KOPT-K1 (cell line): ENCODE measurements around the gene RIGI.
"Not testable (repeated sequence)": the region's sequence is repeated elsewhere in the genome, so short reads cannot be mapped to it uniquely, and the experiment has no call there.

Source experiments
- H3K27ac ChIP-seq: fragments of 200-600 bp; sonication (generic); 2 replicates; pipeline ENCODE4 v1.5.1; 2016; ENCODE audit warnings: antibody characterized with exemption, mild to moderate bottlenecking, low read depth, low read length; ENCODE audit not compliant: poor library complexity, severe bottlenecking
- H3K36me3 ChIP-seq: fragments of 200-600 bp; sonication (generic); 2 replicates; pipeline ENCODE4 v1.5.1; 2017; ENCODE audit warnings: antibody characterized with exemption, mild to moderate bottlenecking, low read length, moderate library complexity; ENCODE audit not compliant: insufficient read depth
- H3K9me3 ChIP-seq: fragments of 200-600 bp; sonication (generic); 2 replicates; pipeline ENCODE4 v1.5.1; 2017; ENCODE audit warnings: antibody characterized with exemption, low read length, mild to moderate bottlenecking; ENCODE audit not compliant: insufficient read depth, poor library complexity, severe bottlenecking

Gene RIGI

DNA sequence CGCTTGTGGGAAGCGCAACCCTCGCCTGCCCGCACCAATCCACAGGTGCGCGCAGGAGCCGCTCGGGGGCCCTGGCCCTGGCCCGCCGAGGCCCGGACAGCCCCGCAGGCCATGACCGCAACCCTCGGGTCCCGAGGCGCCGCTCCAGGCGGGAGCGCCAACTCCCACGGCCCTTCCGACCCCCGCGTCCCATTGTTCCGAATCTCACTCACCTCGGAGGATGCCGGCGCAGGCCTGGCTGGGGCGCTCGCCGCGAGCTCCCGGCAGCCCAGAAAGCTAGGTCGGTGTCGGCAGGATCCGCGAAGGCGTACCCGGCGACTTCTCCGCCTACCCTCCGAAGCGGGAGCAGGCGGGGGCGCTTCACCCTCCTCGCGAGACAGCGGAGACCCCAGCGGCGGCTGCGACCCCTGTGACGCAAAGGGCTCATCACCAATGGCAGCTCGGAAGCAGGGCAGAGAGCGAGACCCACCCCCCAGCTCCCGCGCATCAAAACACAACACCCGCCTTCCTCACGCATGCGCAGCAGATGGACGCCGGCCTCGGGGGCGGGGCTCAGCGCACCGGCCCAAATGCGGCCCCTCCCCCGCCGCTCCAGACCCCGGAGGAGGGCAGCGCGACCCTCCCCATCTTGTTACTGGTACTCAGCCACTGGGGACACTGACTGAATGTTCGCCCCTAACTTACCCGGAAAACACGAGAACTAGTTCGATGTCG is 24.7 kb upstream of the RIGI start:
- H3K36me3 ChIP-seq = peaks cover 14% of the 10 kb centered on the region
- peak overlapping the region; percentile 92 for H3K27ac ChIP-seq
- no peaks in the 10 kb centered on the region for H3K9me3 ChIP-seq

- Histone ChIP-seq H3K9me3 (no peaks in the 10 kb centered on the region), H3K36me3 (peaks cover 14% of the 10 kb centered on the region), H3K27ac (peak overlapping the region; percentile 92)
These were observed 24.2 kb upstream of the RIGI start for GRCh38 chr9:32550150-32550561.

DNA sequence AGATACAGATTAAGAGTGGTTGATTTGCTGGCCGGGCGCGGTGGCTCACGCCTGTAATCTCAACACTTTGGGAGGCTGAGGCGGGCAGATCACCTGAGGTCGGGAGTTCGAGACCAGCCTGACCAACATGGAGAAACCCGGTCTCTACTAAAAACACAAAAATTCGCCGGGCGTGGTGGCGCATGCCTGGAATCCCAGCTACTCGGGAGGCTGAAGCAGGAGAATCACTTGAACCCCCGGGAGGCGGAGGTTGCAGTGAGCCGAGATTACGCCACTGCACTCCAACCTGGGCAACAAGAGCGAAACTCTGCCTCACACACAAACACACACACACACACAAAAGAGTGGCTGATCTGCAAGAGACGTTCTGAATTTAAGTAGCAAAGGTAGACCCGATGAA is 22.2 kb upstream of the RIGI start:
- not testable (repeated sequence) for H3K27ac ChIP-seq, H3K9me3 ChIP-seq
- H3K36me3 ChIP-seq = peaks cover 27% of the 10 kb centered on the region

GRCh38 chr9:32545884-32546283 is 19.9 kb upstream of the RIGI start:
- Histone ChIP-seq H3K9me3 (no peaks in the 10 kb centered on the region), H3K27ac (no peak overlapping the region), H3K36me3 (peaks cover 50% of the 10 kb centered on the region)

DNA sequence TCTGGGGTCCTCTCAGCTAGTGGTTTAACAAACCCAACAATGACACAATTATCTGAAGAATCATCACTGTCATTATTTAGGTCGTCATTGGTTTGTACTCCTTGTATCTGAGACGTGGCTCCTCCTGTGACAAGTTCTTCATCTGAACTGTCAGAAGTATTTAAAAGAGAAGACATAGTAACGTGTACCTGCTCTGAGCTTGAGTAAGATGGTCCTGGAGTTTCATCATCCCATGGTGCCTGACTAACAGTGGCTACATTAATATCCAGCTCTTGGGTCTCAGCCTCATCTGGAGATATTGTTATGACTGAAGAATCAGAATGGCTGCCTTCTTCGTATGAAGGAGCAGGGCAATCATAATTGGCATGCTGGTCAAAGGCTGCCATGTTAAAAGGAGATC is 17.1 kb upstream of the RIGI start:
- Histone ChIP-seq H3K36me3 (peaks cover 62% of the 10 kb centered on the region), H3K27ac (no peak overlapping the region)

DNA sequence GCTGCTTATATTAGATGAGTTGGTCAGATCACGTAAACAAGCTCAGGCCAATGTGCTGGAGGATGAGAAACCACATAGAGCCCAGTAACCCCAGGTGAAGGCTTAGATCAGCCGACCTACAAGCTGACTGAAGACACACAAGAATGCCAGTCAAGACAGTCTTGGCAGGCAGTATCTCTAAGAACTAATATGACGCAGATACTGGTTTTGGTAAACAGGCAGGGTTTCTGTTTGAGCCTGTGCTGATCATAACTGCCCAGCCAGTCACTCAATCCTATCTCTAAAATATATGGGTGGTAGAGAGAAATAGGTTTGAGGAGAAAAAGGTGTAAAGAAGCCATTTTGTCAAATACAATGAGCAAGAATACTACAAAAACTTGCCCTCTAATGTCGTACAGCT is 7.8 kb upstream of the RIGI start:
- H3K36me3 ChIP-seq = no peaks in the 10 kb centered on the region; the same call in 1 of the 2 replicates
- no peak overlapping the region for H3K27ac ChIP-seq
- H3K9me3 ChIP-seq = no peaks in the 10 kb centered on the region

More for the DNA sequence above, 17.1 kb upstream of the RIGI start:
- H3K9me3 ChIP-seq = no peaks in the 10 kb centered on the region

DNA sequence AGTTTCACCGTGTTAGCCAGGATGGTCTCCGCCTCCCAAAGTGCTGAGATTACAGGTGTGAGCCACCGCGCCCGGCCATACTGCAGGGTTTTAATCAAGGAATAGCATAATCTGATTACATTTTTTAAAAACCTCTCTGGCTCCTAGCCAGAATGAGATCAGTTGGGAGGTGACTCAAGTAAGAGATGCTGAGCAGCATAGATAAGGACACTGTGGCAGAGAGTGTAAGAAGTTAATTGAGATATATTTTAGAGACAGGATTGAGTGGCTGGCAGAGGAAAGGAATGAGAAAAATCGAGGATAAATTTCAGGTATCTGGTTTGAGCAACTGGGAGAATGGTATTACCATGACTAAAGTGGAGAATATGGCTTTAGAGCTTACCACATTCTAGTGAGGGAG is 7.3 kb upstream of the RIGI start:
- H3K9me3 ChIP-seq = no peaks in the 10 kb centered on the region
- no peak overlapping the region for H3K27ac ChIP-seq
- H3K36me3 ChIP-seq = no peaks in the 10 kb centered on the region; the same call in 1 of the 2 replicates

- peaks cover 16% of the 10 kb centered on the region for H3K9me3 ChIP-seq
- H3K27ac ChIP-seq = peak overlapping the region; percentile 85
- H3K36me3 ChIP-seq = peaks cover 13% of the 10 kb centered on the region; the same call in 1 of the 2 replicates
These were observed 682 bp upstream of the RIGI start for GRCh38 chr9:32526707-32527048.

- Histone ChIP-seq H3K27ac (peak overlapping the region; percentile 85), H3K36me3 (peaks cover 14% of the 10 kb centered on the region; the same call in 1 of the 2 replicates), H3K9me3 (peaks cover 23% of the 10 kb centered on the region)
These were observed 326 bp downstream of the RIGI start for GRCh38 chr9:32525709-32526030.

DNA sequence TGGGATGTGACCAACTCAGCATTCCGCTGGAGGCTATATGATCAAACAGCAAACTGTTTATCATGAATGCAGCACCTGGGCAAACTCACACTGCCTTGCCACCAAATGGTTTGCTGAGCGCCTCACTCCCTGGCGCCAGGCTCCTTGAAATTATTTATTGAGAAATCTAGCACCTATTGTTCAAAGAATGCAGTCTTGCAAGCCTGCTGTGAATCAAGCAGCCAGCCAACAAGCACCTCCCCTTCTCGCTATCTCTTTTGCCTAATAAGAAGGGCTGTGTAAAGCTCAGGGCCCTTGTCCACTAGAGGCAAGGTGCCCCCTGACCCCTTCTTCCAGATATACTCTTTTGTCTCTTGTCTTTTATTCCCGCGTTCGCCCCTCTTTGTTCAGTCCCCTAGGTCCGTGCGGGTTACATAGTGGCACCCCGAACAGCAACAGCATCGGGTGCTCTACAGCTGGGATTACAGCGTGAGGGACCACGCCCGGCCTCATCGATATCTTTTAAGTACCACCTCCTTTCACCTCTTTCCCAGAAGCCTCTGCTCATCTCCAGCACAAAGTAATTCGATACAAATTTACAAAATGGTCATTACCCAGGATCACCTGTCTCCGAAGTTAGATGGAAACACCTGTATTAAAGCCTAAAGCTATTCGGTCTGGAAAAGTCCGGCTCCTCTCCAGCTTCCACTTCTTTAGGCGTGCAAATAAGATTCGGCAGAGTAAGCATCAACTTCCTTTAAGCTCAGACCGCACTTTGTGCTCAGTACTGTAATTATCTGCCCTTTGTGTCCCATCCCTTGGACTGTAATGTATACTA is 896 bp downstream of the RIGI start:
- peak overlapping the region; percentile 85 for H3K27ac ChIP-seq

DNA sequence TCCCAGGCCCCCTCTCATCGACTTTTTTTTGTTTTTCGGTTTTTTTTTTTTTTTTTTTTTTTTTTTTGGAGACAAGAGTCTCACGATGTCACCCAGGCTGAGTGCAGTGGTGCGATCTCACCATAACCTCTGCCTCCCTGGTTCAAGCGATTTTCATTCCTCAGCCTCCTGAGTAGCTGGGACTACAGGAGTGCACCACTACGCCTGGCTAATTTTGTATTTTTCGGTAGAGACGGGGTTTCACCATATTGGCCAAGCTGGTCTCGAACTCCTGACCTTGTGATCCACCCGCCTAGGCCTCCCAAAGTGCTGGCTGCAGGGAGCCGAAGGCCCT is 1.5 kb downstream of the RIGI start:
- Histone ChIP-seq H3K36me3 (peaks cover 18% of the 10 kb centered on the region; the same call in 1 of the 2 replicates), H3K9me3 (peaks cover 34% of the 10 kb centered on the region)
- H3K27ac ChIP-seq = not testable (repeated sequence)

More for the DNA sequence above, 896 bp downstream of the RIGI start:
- Histone ChIP-seq H3K9me3 (peaks cover 29% of the 10 kb centered on the region), H3K36me3 (peaks cover 18% of the 10 kb centered on the region; the same call in 1 of the 2 replicates)

DNA sequence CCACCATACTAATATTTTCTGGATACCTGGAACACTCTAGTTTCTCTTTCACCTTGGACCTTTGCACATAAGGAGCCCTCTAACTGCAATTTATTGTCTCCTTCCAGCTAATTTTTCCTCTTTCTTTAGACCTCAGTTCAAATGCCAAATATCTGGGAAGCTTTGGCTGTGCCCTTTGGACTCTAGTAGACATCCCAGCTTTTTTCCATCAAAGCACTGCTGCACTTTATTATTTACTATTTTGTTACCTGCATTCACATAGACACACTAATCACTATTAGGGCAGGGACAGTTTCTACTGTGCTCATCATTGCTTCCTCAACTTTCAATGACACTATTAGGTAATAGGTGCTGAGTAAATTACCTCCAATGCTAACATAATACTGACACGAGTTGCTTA is 2.1 kb downstream of the RIGI start:
- Histone ChIP-seq H3K9me3 (peaks cover 41% of the 10 kb centered on the region), H3K36me3 (peaks cover 18% of the 10 kb centered on the region; the same call in 1 of the 2 replicates), H3K27ac (no peak overlapping the region)

DNA sequence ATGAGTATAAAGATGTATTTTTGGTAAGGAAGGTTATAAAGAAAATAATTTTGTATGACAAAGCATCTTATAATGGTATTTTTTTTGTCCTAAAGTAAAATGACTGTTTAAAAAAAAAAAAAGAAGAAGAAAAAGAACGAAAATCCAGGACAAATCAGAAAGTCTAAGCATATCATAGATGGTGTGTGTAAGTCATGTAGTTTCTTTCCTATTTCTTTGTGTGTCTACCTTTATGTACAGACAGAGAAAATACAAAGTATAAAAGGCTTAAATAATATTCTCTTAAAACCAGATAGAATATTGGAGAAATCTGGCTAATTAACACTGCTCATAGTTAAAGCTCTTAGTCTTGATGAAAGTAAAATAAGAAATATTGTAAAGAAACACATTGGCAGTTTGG is 7.7 kb downstream of the RIGI start:
- peaks cover 22% of the 10 kb centered on the region; the same call in 1 of the 2 replicates for H3K36me3 ChIP-seq
- no peak overlapping the region for H3K27ac ChIP-seq
- H3K9me3 ChIP-seq = peaks cover 71% of the 10 kb centered on the region

DNA sequence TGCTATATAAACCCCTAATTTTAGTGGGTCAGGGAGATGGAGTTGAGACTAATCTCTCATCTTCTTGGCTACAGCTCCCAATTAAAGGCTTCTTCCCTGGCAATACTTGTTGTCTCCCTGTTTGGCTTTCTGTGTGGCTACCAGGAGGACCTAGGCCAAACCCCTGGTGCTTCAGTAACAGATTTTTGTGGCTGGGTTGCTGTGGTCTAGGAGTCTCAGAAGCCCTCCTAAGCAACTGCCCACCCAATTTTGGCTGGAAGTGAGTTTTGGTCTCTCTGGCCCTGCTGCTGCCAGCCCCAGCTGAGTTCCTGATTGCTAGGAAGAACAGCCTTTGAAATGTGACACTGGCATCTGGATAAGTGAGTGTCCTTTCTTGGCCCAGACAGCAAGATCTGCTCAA is 9.8 kb downstream of the RIGI start:
- H3K9me3 ChIP-seq = peaks cover 51% of the 10 kb centered on the region
- peaks cover 11% of the 10 kb centered on the region; the same call in 1 of the 2 replicates for H3K36me3 ChIP-seq
- no peak overlapping the region for H3K27ac ChIP-seq

GRCh38 chr9:32508728-32509127 is 17.3 kb downstream of the RIGI start:
- Histone ChIP-seq H3K27ac (no peak overlapping the region), H3K9me3 (peaks cover 4% of the 10 kb centered on the region), H3K36me3 (no peaks in the 10 kb centered on the region)

DNA sequence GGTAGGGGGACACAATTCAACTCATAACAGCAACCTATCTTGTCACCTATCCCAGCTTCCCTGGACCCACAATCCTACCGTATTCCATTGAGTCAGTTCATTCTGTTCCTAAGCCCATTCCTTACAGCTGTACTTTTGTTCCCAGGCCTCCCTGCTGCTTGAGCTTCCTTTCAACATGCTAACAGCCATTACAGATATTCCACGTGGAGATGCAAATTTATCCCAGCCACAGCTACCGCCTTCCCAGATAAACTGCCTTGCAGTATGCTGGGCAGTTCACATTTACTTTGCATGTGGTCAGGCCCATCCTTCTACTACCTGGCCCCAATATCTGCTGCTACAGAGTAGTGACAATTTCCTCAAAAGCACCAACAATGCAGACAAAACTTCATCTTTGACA is 23.0 kb downstream of the RIGI start:
- no peaks in the 10 kb centered on the region for H3K9me3 ChIP-seq
- H3K36me3 ChIP-seq = peaks cover 24% of the 10 kb centered on the region
- no peak overlapping the region for H3K27ac ChIP-seq
